CD4-positive, CD25-positive, alpha-beta regulatory T cell (primary cell): ENCODE measurements around the gene STK40. TPM values are rescaled to one million over a fixed set of nuclear protein-coding genes. Genes with fewer than 3 reads are reported as not detected.
A peak's percentile ranks its signal among the peaks of the same experiment; 100 is the strongest.

Experiments used
- ATAC-seq, 2 donors: fragments of 150-1000 bp; cut with Tn5 transposase; one replicate each; pipeline ENCODE4 v1.10.0; 2021; ENCODE audit warnings: low read depth in 2 of 2, moderate number of reproducible peaks in 2 of 2, moderate library complexity in 1 of 2
- DNase-seq, 3 donors: peaks; one replicate each; pipeline versions ENCODE4 v3.0.0 to v3.0.0-alpha.2; 2012 to 2022; ENCODE audit warnings: mixed read lengths in 1 of 3
- H3K27ac ChIP-seq: one replicate; pipeline ENCODE4 v1.7.0; 2013; ENCODE audit warnings: mild to moderate bottlenecking, low read length; ENCODE audit not compliant: insufficient read depth, poor library complexity, severe bottlenecking
- H3K27me3 ChIP-seq: one replicate; pipeline ENCODE4 v1.7.0; 2013; ENCODE audit warnings: low read length; ENCODE audit not compliant: control insufficient read depth, insufficient read depth
- H3K36me3 ChIP-seq: one replicate; pipeline ENCODE4 v1.7.0; 2013; ENCODE audit warnings: mild to moderate bottlenecking, low read length, moderate library complexity; ENCODE audit not compliant: control insufficient read depth, insufficient read depth
- H3K4me1 ChIP-seq: 2 replicates; pipeline ENCODE4 v1.7.0; 2013; ENCODE audit warnings: mild to moderate bottlenecking, low read length; ENCODE audit not compliant: insufficient read depth, control insufficient read depth, poor library complexity, severe bottlenecking
- H3K4me3 ChIP-seq: one replicate; pipeline ENCODE4 v1.7.0; 2013; ENCODE audit warnings: low read depth, mild to moderate bottlenecking, low read length, moderate library complexity
- H3K9me3 ChIP-seq, 2 experiments: 1 replicate in 1 of 2; 2 replicates in 1 of 2; pipeline ENCODE4 v1.7.0; 2013; ENCODE audit warnings: low read length in 2 of 2, mild to moderate bottlenecking in 1 of 2, moderate library complexity in 1 of 2; ENCODE audit not compliant: control insufficient read depth in 2 of 2
- H3K27ac Mint-ChIP-seq, 3 donors: one replicate each; pipeline ENCODE4 v1.8.0; 2020 to 2022; ENCODE audit warnings: mild to moderate bottlenecking in 3 of 3, mixed read lengths in 3 of 3, moderate library complexity in 2 of 3
- H3K27me3 Mint-ChIP-seq: one replicate; pipeline ENCODE4 v1.8.0; 2022; ENCODE audit warnings: mild to moderate bottlenecking, mixed read lengths
- H3K36me3 Mint-ChIP-seq: one replicate; pipeline ENCODE4 v1.8.0; 2020; ENCODE audit warnings: mixed read lengths
- H3K4me1 Mint-ChIP-seq, 4 donors: one replicate each; pipeline ENCODE4 v1.8.0; 2020 to 2022; ENCODE audit warnings: mixed read lengths in 4 of 4, mild to moderate bottlenecking in 1 of 4
- H3K4me3 Mint-ChIP-seq, 4 donors: one replicate each; pipeline ENCODE4 v1.8.0; 2020 to 2022; ENCODE audit warnings: mild to moderate bottlenecking in 4 of 4, mixed read lengths in 4 of 4, moderate library complexity in 3 of 4
- H3K9me3 Mint-ChIP-seq, 7 donors: one replicate each; pipeline ENCODE4 v1.8.0; 2020 to 2022; ENCODE audit warnings: mixed read lengths in 7 of 7, mild to moderate bottlenecking in 3 of 7, moderate library complexity in 2 of 7
- polyA plus RNA-seq, 4 donors: library from polyadenylated mRNA; unstranded; fragments of 300-500 nt; fragmentation: Illumina TruSeq; gene quantifications; one replicate each; pipeline ENCODE4 v1.2.3, GENCODE V29; 2021
- total RNA-seq: library from RNA; stranded (reverse); gene quantifications from one replicate; pipeline ENCODE4 v1.2.3, GENCODE V29; 2022

The STK40 gene
- total and polyA plus RNA-seq, 5 donors from 2014 or later, result 27.1 to 36.4 (median 30.1) TPM

GRCh38 chr1:36352910-36353878, 32.5 kb downstream of the STK40 start:
- Mint-ChIP-seq H3K9me3 (no peaks in the 10 kb centered on the region), H3K36me3 (peaks cover 23% of the 10 kb centered on the region), H3K4me3 (no peak overlapping the region), H3K27me3 (no peaks in the 10 kb centered on the region), H3K4me1 (peaks cover 0 to 32% (median 16%) of the 10 kb centered on the region in 4 donors), H3K27ac (peak overlapping the region in 1 of 3 donors; percentile 21)
- H3K27me3 ChIP-seq, result no peaks in the 10 kb centered on the region
- no peak overlapping the region for H3K27ac ChIP-seq
- H3K36me3 ChIP-seq, result peaks cover 45% of the 10 kb centered on the region
- ATAC-seq (no peak), DNase-seq (no peak)
- H3K4me3 ChIP-seq, result no peak overlapping the region
- H3K9me3 ChIP-seq, result no peaks in the 10 kb centered on the region
- H3K4me1 ChIP-seq, result peaks cover 17% of the 10 kb centered on the region

- peaks cover 17% of the 10 kb centered on the region for H3K4me1 ChIP-seq
- no peaks in the 10 kb centered on the region for H3K27me3 ChIP-seq
- DNase-seq (no peak), ATAC-seq (no peak)
- no peaks in the 10 kb centered on the region for H3K27me3 Mint-ChIP-seq
- H3K36me3 ChIP-seq, result peaks cover 42% of the 10 kb centered on the region
- peak overlapping the region in 2 of 3 donors; percentile 38 to 89 for H3K27ac Mint-ChIP-seq
- no peaks in the 10 kb centered on the region for H3K9me3 ChIP-seq
- no peaks in the 10 kb centered on the region for H3K9me3 Mint-ChIP-seq
- no peak overlapping the region for H3K27ac ChIP-seq
- peak overlapping the region in 1 of 4 donors; percentile 47 for H3K4me3 Mint-ChIP-seq
- H3K36me3 Mint-ChIP-seq, result peaks cover 25% of the 10 kb centered on the region
- H3K4me1 Mint-ChIP-seq, result peaks cover 0 to 28% (median 17%) of the 10 kb centered on the region in 4 donors
- H3K4me3 ChIP-seq, result no peak overlapping the region
Observed at GRCh38 chr1:36352125-36352909, 33.4 kb downstream of the STK40 start.

- DNase-seq, result no peak
- H3K4me1 ChIP-seq, result peaks cover 17% of the 10 kb centered on the region
Observed at GRCh38 chr1:36351227-36351977, 34.3 kb downstream of the STK40 start.

GRCh38 chr1:36350659-36351226, 35.0 kb downstream of the STK40 start:
- Mint-ChIP-seq H3K9me3 (no peaks in the 10 kb centered on the region), H3K36me3 (peaks cover 26% of the 10 kb centered on the region), H3K27ac (peak overlapping the region; percentile 89 to 95 (median 94)), H3K4me1 (peaks cover 0 to 30% (median 17%) of the 10 kb centered on the region in 4 donors), H3K27me3 (no peaks in the 10 kb centered on the region), H3K4me3 (peak overlapping the region in 3 of 4 donors; percentile 24 to 56 (median 25))
- DNase-seq (peak in 2 of 3 donors; percentile 32 to 78), ATAC-seq (peak; percentile 85 to 87)
- Histone ChIP-seq H3K4me3 (no peak overlapping the region), H3K27me3 (no peaks in the 10 kb centered on the region), H3K4me1 (peaks cover 17% of the 10 kb centered on the region), H3K9me3 (no peaks in the 10 kb centered on the region), H3K36me3 (peaks cover 49% of the 10 kb centered on the region), H3K27ac (peak overlapping the region; percentile 48)

More at GRCh38 chr1:36351227-36351977, 34.3 kb downstream of the STK40 start:
- peak in 1 of 2 donors; percentile 11 for ATAC-seq
- Mint-ChIP-seq H3K27ac (peak overlapping the region in 2 of 3 donors; percentile 89 to 95), H3K36me3 (peaks cover 26% of the 10 kb centered on the region), H3K4me1 (peaks cover 0 to 28% (median 17%) of the 10 kb centered on the region in 4 donors), H3K4me3 (peak overlapping the region in 1 of 4 donors; percentile 56), H3K9me3 (no peaks in the 10 kb centered on the region), H3K27me3 (no peaks in the 10 kb centered on the region)
- Histone ChIP-seq H3K9me3 (no peaks in the 10 kb centered on the region), H3K27me3 (no peaks in the 10 kb centered on the region), H3K4me3 (no peak overlapping the region), H3K36me3 (peaks cover 47% of the 10 kb centered on the region), H3K27ac (peak overlapping the region; percentile 48)

GRCh38 chr1:36349839-36350238, 35.9 kb downstream of the STK40 start:
- H3K4me1 Mint-ChIP-seq, result peaks cover 0 to 30% (median 17%) of the 10 kb centered on the region in 4 donors
- Histone ChIP-seq H3K4me1 (peaks cover 17% of the 10 kb centered on the region), H3K9me3 (no peaks in the 10 kb centered on the region), H3K27ac (peak overlapping the region; percentile 48), H3K36me3 (peaks cover 41% of the 10 kb centered on the region), H3K27me3 (no peaks in the 10 kb centered on the region), H3K4me3 (no peak overlapping the region)
- H3K27ac Mint-ChIP-seq, result peak overlapping the region in 1 of 3 donors; percentile 89
- peaks cover 23% of the 10 kb centered on the region for H3K36me3 Mint-ChIP-seq
- H3K9me3 Mint-ChIP-seq, result no peaks in the 10 kb centered on the region
- no peak for ATAC-seq
- H3K4me3 Mint-ChIP-seq, result no peak overlapping the region
- no peak for DNase-seq
- no peaks in the 10 kb centered on the region for H3K27me3 Mint-ChIP-seq

- Histone ChIP-seq H3K4me1 (peaks cover 17% of the 10 kb centered on the region), H3K36me3 (peaks cover 35% of the 10 kb centered on the region), H3K27ac (no peak overlapping the region), H3K27me3 (no peaks in the 10 kb centered on the region), H3K4me3 (no peak overlapping the region), H3K9me3 (no peaks in the 10 kb centered on the region)
- peak overlapping the region in 1 of 4 donors; percentile 48 for H3K4me3 Mint-ChIP-seq
- ATAC-seq, result no peak
- H3K4me1 Mint-ChIP-seq, result peaks cover 0 to 30% (median 17%) of the 10 kb centered on the region in 4 donors
- no peak overlapping the region for H3K27ac Mint-ChIP-seq
- H3K27me3 Mint-ChIP-seq, result no peaks in the 10 kb centered on the region
- no peaks in the 10 kb centered on the region for H3K9me3 Mint-ChIP-seq
- DNase-seq, result no peak
- peaks cover 23% of the 10 kb centered on the region for H3K36me3 Mint-ChIP-seq
Observed at GRCh38 chr1:36349241-36349671, 36.5 kb downstream of the STK40 start.
